HepG2 (cell line): Measurements from ENCODE around the gene MIA3. TPM values are rescaled to one million over a fixed set of nuclear protein-coding genes. Genes with fewer than 3 reads are reported as not detected.
A peak's percentile ranks its signal among the peaks of the same experiment; 100 is the strongest.

Experiments
- ATAC-seq: fragments of 200-7000 bp; cut with Tn5 transposase; 3 replicates; pipeline ENCODE4 v1.9.1; 2020; ENCODE audit warnings: mild to moderate bottlenecking, moderate library complexity
- BruUV-seq: library from RNA; stranded (reverse); fragments of 400-500 nt; replicated peaks from 2 replicates; lab custom pipeline; 2021; lab: Mats Ljungman, UMichigan
- CTCF ChIA-PET: fragments of 300-600 bp; formaldehyde crosslinking; extraction: SDS; loops from one replicate; lab custom pipeline; 2021; ENCODE audit warnings: low total read pairs, inconsistent platforms, low intra/inter-chr PET ratio; lab: Yijun Ruan, JAX
- POLR2A ChIA-PET: fragments of 350-600 bp; sonication (Branson Sonifier 250); formaldehyde crosslinking; loops from one replicate; lab custom pipeline; 2020; ENCODE audit warnings: antibody characterized with exemption, inconsistent platforms; lab: Yijun Ruan, JAX
- DNase-seq: peaks from one replicate; pipeline ENCODE4 v3.0.0-alpha.2; 2015; ENCODE audit warnings: low spot score
- FAIRE-seq: peaks from 3 replicates; lab custom pipeline; 2011; peaks lifted over from hg19 to GRCh38; lab: Jason Lieb, UNC
- H2AFZ ChIP-seq: one replicate; pipeline ENCODE4 v1.6.1; 2011; ENCODE audit warnings: low read length, inconsistent platforms
- H3K27ac ChIP-seq: fragments of 300-600 bp; 3 replicates; pipeline ENCODE4 v1.8.0; 2011; ENCODE audit warnings: mixed run types, mild to moderate bottlenecking, mixed read lengths, low read length, inconsistent platforms; ENCODE audit not compliant: insufficient read depth; ENCODE audit errors: extremely low read length
- H3K27me3 ChIP-seq, 2 experiments: fragments of 200-600 bp in 1 of 2; 2 replicates in 1 of 2; 3 replicates in 1 of 2; pipeline versions ENCODE4 v1.6.0 to v1.8.0; 2011; ENCODE audit warnings: low read length in 2 of 2, mild to moderate bottlenecking in 2 of 2, moderate library complexity in 2 of 2, inconsistent platforms in 1 of 2; ENCODE audit not compliant: insufficient read depth in 2 of 2, control insufficient read depth in 1 of 2
- H3K36me3 ChIP-seq, 2 experiments: fragments of 200-600 bp in 1 of 2; replicated peaks in 1 of 2; 2 replicates in 1 of 2; 3 replicates in 1 of 2; pipeline versions ENCODE4 v1.5.1 to v1.8.0; 2011; ENCODE audit warnings: low read length in 2 of 2, inconsistent platforms in 1 of 2; ENCODE audit not compliant: insufficient read depth in 2 of 2, control insufficient read depth in 1 of 2
- H3K4me1 ChIP-seq: 2 replicates; pipeline ENCODE4 v1.5.1; 2012; ENCODE audit warnings: low read length, inconsistent platforms; ENCODE audit not compliant: insufficient read depth
- H3K4me2 ChIP-seq: 2 replicates; pipeline ENCODE4 v1.6.0; 2011; ENCODE audit warnings: low read depth, low read length, inconsistent platforms
- H3K4me3 ChIP-seq, 3 experiments: fragments of 200-600 bp in 1 of 3; sonication (generic), shearing (Covaris generic) in 1 of 3; replicated peaks in 1 of 3; 2 replicates each; pipeline ENCODE4 v1.5.1; 2011 to 2016; ENCODE audit warnings: low read length in 3 of 3, inconsistent platforms in 2 of 3, low read depth in 2 of 3, mild to moderate bottlenecking in 2 of 3, control low read depth in 1 of 3, mixed read lengths in 1 of 3; ENCODE audit not compliant: insufficient read depth in 1 of 3
- H3K79me2 ChIP-seq: one replicate; pipeline ENCODE4 v1.6.1; 2011; ENCODE audit warnings: low read length, inconsistent platforms; ENCODE audit not compliant: insufficient read depth
- H3K9ac ChIP-seq: 2 replicates; pipeline ENCODE4 v1.6.0; 2011; ENCODE audit warnings: mild to moderate bottlenecking, low read depth, low read length, inconsistent platforms; ENCODE audit not compliant: insufficient read depth
- H3K9me3 ChIP-seq: 2 replicates; pipeline ENCODE4 v1.5.1; 2012; ENCODE audit warnings: mild to moderate bottlenecking, low read length
- H4K20me1 ChIP-seq: 2 replicates; pipeline ENCODE4 v1.6.0; 2011; ENCODE audit warnings: inconsistent platforms, mild to moderate bottlenecking, low read length, moderate library complexity; ENCODE audit not compliant: insufficient read depth
- BRD4 ChIP-seq: sonication (generic); formaldehyde crosslinking; IDR thresholded peaks from 2 replicates; pipeline ENCODE4 v1.4.0; 2020; ENCODE audit warnings: missing genetic modification reagents
- CBX2 ChIP-seq, 2 experiments: fragments of 200-600 bp in 1 of 2; sonication (generic); formaldehyde crosslinking in 1 of 2; IDR thresholded peaks; 2 replicates each; pipeline versions ENCODE4 v1.7.0 to v1.8.1; 2018 to 2022; ENCODE audit warnings: low read depth in 2 of 2, low read length in 1 of 2, mild to moderate bottlenecking in 1 of 2, missing genetic modification reagents in 1 of 2
- CC2D1A ChIP-seq: sonication (generic); formaldehyde crosslinking; IDR thresholded peaks from 2 replicates; pipeline ENCODE4 v1.8.1; 2023; ENCODE audit warnings: mild to moderate bottlenecking, missing genetic modification reagents
- FOXM1 ChIP-seq: sonication (generic); formaldehyde crosslinking; IDR thresholded peaks from 2 replicates; pipeline ENCODE4 v1.5.0; 2020; ENCODE audit warnings: missing genetic modification reagents
- HDAC2 ChIP-seq: sonication (generic); formaldehyde crosslinking; IDR thresholded peaks from 2 replicates; pipeline ENCODE4 v1.4.0; 2020; ENCODE audit warnings: missing genetic modification reagents
- KDM2A ChIP-seq: sonication (generic); formaldehyde crosslinking; IDR thresholded peaks from 2 replicates; pipeline ENCODE4 v1.4.0; 2020; ENCODE audit warnings: low read depth, missing genetic modification reagents, borderline replicate concordance
- MEIS1 ChIP-seq: sonication (generic); formaldehyde crosslinking; IDR thresholded peaks from 2 replicates; pipeline ENCODE4 v1.9.0; 2021; ENCODE audit warnings: mild to moderate bottlenecking, missing genetic modification reagents, moderate library complexity, borderline replicate concordance
- MLXIP ChIP-seq: sonication (generic); formaldehyde crosslinking; IDR thresholded peaks from 2 replicates; pipeline ENCODE4 v1.9.0; 2021; ENCODE audit warnings: missing genetic modification reagents, borderline replicate concordance
- NRL ChIP-seq: sonication (generic); formaldehyde crosslinking; IDR thresholded peaks from 2 replicates; pipeline ENCODE4 v1.5.0; 2020; ENCODE audit warnings: missing genetic modification reagents, mild to moderate bottlenecking, moderate library complexity, borderline replicate concordance
- STAG1 ChIP-seq: sonication (generic); formaldehyde crosslinking; IDR thresholded peaks from 2 replicates; pipeline ENCODE4 v1.4.0; 2020; ENCODE audit warnings: missing genetic modification reagents
- ZNF350 ChIP-seq: sonication (generic); formaldehyde crosslinking; IDR thresholded peaks from 2 replicates; pipeline ENCODE4 v1.4.0; 2020; ENCODE audit warnings: mild to moderate bottlenecking, low read depth, missing genetic modification reagents, borderline replicate concordance
- ZNF597 ChIP-seq: sonication (generic); formaldehyde crosslinking; IDR thresholded peaks from 2 replicates; pipeline ENCODE4 v1.5.0; 2020; ENCODE audit warnings: missing genetic modification reagents
- ZNF614 ChIP-seq: IDR thresholded peaks from 2 replicates; pipeline ENCODE4 v1.6.1; 2018; ENCODE audit warnings: missing biosample characterization, missing genetic modification reagents, inconsistent platforms, borderline replicate concordance
- WGBS: methylation state at CpG from one replicate; pipeline ENCODE4 v1.1.6; 2017; ENCODE audit warnings: low lambda C conversion rate; 5-methylcytosine and 5-hydroxymethylcytosine counted together
- in situ Hi-C: cut with HindIII; loops from 2 replicates; pipeline ENCODE4 v1.10.0; 2017; ENCODE audit warnings: low pct_unique_long_range_greater_than_20kb; ENCODE audit not compliant: extremely low pct_ligation_motif_present
- intact Hi-C: fragments of 100-400 bp; cut with micrococcal nuclease; formaldehyde crosslinking; loops from one replicate; pipeline ENCODE4 v1.10.0; 2022; ENCODE audit not compliant: unreplicated experiment
- polyA plus RNA-seq, 8 experiments: library from polyadenylated mRNA; depleted of rRNA in 3 of 8; stranded (reverse) in 7 of 8; unstranded in 1 of 8; fragments of >200 nt; fragmentation: Illumina TruSeq in 4 of 8; extraction: Trizol in 4 of 8; gene quantifications; 2 replicates each; pipeline versions ENCODE4 v1.2.1 to v1.2.3, GENCODE V29; 2011 to 2016; ENCODE audit warnings: low read depth in 4 of 8, missing spikeins in 1 of 8, mixed read lengths in 1 of 8; ENCODE audit not compliant: insufficient read depth in 1 of 8
- total RNA-seq, 5 experiments: library from RNA; depleted of rRNA; stranded (reverse); fragments of >200 nt; fragmentation: Illumina TruSeq; extraction: Trizol; gene quantifications; 2 replicates each; pipeline ENCODE4 v1.2.3, GENCODE V29; 2016; ENCODE audit warnings: low read depth in 1 of 5
- TF ChIP-seq, protein P1 (sequence below): sonication (generic); formaldehyde crosslinking; IDR thresholded peaks from 2 replicates; pipeline ENCODE4 v1.8.1; 2022; ENCODE audit warnings: mild to moderate bottlenecking, missing genetic modification reagents
- TF ChIP-seq, protein P2 (sequence below): sonication (generic); formaldehyde crosslinking; IDR thresholded peaks from 2 replicates; pipeline ENCODE4 v1.4.0; 2020; ENCODE audit warnings: missing genetic modification reagents, borderline replicate concordance

The MIA3 gene
- total and polyA plus RNA-seq, 2 of the 13 experiments (the other 11 are each of a cell fraction or from before 2014, with no cell fraction given) = 45.6 to 48.7 TPM

- Histone ChIP-seq H3K9me3 (no peaks in the 10 kb centered on the region), H3K9ac (no peak overlapping the region), H3K4me2 (peak overlapping the region; percentile 79), H3K4me3 (no peak overlapping the region), H4K20me1 (0 out of 2 replicates have a peak, but pooled peaks cover 6% of the 10 kb centered on the region), H3K79me2 (peaks cover 17% of the 10 kb centered on the region), H3K27ac (no peak overlapping the region), H3K36me3 (no peaks in the 10 kb centered on the region; a peak in 1 of 5 replicates), H3K27me3 (no peaks in the 10 kb centered on the region; a peak in 1 of 5 replicates), H2AFZ (no peak overlapping the region), H3K4me1 (peaks cover 38% of the 10 kb centered on the region)
- TF ChIP-seq, protein P1, sequence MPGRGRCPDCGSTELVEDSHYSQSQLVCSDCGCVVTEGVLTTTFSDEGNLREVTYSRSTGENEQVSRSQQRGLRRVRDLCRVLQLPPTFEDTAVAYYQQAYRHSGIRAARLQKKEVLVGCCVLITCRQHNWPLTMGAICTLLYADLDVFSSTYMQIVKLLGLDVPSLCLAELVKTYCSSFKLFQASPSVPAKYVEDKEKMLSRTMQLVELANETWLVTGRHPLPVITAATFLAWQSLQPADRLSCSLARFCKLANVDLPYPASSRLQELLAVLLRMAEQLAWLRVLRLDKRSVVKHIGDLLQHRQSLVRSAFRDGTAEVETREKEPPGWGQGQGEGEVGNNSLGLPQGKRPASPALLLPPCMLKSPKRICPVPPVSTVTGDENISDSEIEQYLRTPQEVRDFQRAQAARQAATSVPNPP = no peak
- TF ChIP-seq FOXM1 (CRISPR knock-in tag) (no peak), HDAC2 (no peak), CBX2 (IDR thresholded peaks at IDR 0.05; ENCODE audit: low read depth, low read length) (no peak), CBX2 (CRISPR knock-in tag; IDR thresholded peaks at IDR 0.05; ENCODE audit: low read depth) (no peak), CC2D1A (CRISPR knock-in tag) (no peak), NRL (no peak), STAG1 (CRISPR knock-in tag) (no peak), BRD4 (no peak), ZNF350 (no peak), MEIS1 (CRISPR knock-in tag) (no peak), ZNF614 (CRISPR knock-in tag) (no peak), MLXIP (CRISPR knock-in tag) (no peak), ZNF597 (CRISPR knock-in tag) (no peak), KDM2A (CRISPR knock-in tag) (no peak)
- TF ChIP-seq, protein P2, sequence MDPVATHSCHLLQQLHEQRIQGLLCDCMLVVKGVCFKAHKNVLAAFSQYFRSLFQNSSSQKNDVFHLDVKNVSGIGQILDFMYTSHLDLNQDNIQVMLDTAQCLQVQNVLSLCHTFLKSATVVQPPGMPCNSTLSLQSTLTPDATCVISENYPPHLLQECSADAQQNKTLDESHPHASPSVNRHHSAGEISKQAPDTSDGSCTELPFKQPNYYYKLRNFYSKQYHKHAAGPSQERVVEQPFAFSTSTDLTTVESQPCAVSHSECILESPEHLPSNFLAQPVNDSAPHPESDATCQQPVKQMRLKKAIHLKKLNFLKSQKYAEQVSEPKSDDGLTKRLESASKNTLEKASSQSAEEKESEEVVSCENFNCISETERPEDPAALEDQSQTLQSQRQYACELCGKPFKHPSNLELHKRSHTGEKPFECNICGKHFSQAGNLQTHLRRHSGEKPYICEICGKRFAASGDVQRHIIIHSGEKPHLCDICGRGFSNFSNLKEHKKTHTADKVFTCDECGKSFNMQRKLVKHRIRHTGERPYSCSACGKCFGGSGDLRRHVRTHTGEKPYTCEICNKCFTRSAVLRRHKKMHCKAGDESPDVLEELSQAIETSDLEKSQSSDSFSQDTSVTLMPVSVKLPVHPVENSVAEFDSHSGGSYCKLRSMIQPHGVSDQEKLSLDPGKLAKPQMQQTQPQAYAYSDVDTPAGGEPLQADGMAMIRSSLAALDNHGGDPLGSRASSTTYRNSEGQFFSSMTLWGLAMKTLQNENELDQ (CRISPR knock-in tag) = no peak
- ATAC-seq = no peak
- in situ Hi-C loops (no loop called here), intact Hi-C loops (loop anchor here (5.0 kb wide), 2 partner anchors 69 to 1829 kb away; partner anchors contain the start of genes HHIPL2 and MTARC1)
- peak; percentile 22 for DNase-seq
- 9% methylated on average over 5 of the region's 5 CpGs for WGBS
- no peak for FAIRE-seq
- ChIA-PET CTCF (no interaction called here), POLR2A (no interaction called here)
- no TSS peak for BruUV-seq
These were observed 1.4 kb upstream of the MIA3 start for GRCh38 chr1:222616525-222616924.
